ENCODE measurements around the gene CABP7. TPM values are rescaled to one million over a fixed set of nuclear protein-coding genes. Genes with fewer than 3 reads are reported as not detected.
A peak's percentile ranks its signal among the peaks of the same experiment; 100 is the strongest.

The CABP7 gene
- polyA plus RNA-seq, 1 donor (not counting 4 experiments of a cell fraction or from before 2014, with no cell fraction given): not detected

DNA sequence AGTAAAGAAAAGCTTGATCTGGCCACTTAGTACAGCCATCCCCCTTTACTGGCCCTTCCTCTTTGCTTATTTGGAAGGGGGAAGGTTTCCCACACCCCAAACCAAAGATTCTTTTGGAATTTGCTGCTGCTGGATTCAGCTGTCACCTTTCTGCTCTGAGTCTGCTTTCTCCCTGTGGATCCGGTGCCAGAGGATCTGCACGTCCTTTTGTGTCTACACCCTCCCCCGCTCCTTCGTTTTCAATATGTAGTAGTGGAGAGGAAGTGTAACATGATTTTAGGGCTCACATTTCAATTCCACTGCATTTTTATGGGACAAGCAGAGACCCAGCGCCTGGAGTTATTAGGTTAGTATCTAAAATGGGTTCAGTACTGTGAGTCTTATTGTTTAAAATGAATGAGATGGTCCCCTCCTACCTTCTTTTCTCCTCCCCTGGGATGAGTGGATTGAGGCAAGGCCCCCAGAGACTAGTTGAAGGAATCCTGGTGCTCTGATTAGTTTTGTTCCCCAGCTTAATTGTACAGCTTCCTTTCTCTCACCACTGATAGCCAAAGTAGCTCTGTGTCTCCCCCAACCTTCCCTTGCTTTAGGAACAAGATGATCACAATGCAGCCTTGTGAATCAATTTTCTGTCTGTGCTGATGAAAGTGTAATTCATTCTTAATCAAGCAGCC is 30.5 kb upstream of the CABP7 start:
- no peak overlapping the region for H3K4me3 ChIP-seq (ENCODE audit: control insufficient read depth in 2 of 3, extremely low read depth in 1 of 3, insufficient read depth in 2 of 3, low read depth in 1 of 3, low read length in 3 of 3)
- no peak overlapping the region for H2AFZ ChIP-seq (ENCODE audit: control insufficient read depth, low read length)
- no peaks in the 10 kb centered on the region for H3K9me3 ChIP-seq (ENCODE audit: control insufficient read depth, low read depth, low read length)
- peaks cover under 1% of the 10 kb centered on the region for H3K9me1 ChIP-seq (ENCODE audit: control insufficient read depth, extremely low read depth, insufficient read depth, low read length)
- dilution Hi-C loops (cut with MboI; ENCODE audit: extremely low pct_ligation_motif_present, low sequenced_read_pairs): no loop called here
- peaks cover 11% of the 10 kb centered on the region for H3K4me1 ChIP-seq (ENCODE audit: control insufficient read depth, extremely low read depth, insufficient read depth, low read length)
- no peak overlapping the region for H3K4me2 ChIP-seq (ENCODE audit: control insufficient read depth, extremely low read depth, insufficient read depth, low read depth, low read length)
- TF ChIP-seq, protein P1, sequence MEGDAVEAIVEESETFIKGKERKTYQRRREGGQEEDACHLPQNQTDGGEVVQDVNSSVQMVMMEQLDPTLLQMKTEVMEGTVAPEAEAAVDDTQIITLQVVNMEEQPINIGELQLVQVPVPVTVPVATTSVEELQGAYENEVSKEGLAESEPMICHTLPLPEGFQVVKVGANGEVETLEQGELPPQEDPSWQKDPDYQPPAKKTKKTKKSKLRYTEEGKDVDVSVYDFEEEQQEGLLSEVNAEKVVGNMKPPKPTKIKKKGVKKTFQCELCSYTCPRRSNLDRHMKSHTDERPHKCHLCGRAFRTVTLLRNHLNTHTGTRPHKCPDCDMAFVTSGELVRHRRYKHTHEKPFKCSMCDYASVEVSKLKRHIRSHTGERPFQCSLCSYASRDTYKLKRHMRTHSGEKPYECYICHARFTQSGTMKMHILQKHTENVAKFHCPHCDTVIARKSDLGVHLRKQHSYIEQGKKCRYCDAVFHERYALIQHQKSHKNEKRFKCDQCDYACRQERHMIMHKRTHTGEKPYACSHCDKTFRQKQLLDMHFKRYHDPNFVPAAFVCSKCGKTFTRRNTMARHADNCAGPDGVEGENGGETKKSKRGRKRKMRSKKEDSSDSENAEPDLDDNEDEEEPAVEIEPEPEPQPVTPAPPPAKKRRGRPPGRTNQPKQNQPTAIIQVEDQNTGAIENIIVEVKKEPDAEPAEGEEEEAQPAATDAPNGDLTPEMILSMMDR (optimal IDR thresholded peaks at IDR 0.05 in 1 of 3, IDR thresholded peaks at IDR 0.05 in 1 of 3, conservative IDR thresholded peaks at IDR 0.05 in 1 of 3; ENCODE audit: extremely low read depth in 1 of 3, insufficient read depth in 2 of 3, low read length in 3 of 3): no peak
- no peak for TF ChIP-seq EZH2 (IDR thresholded peaks at IDR 0.05; ENCODE audit: low read length)
- no peaks in the 10 kb centered on the region for H3K27me3 ChIP-seq (ENCODE audit: control insufficient read depth, extremely low read depth, insufficient read depth, low read length)
- peaks cover 14% of the 10 kb centered on the region for H4K20me1 ChIP-seq (ENCODE audit: control insufficient read depth, extremely low read depth, insufficient read depth, low read length)
- peaks cover 14 to 22% of the 10 kb centered on the region in 2 experiments for H3K36me3 ChIP-seq (ENCODE audit: control insufficient read depth in 2 of 2, extremely low read depth in 1 of 2, insufficient read depth in 2 of 2, low read length in 2 of 2)
- no peak overlapping the region for H3K9ac ChIP-seq (ENCODE audit: control insufficient read depth, extremely low read depth, insufficient read depth, low read length)
- no peak overlapping the region for H3K27ac ChIP-seq (ENCODE audit: control insufficient read depth, insufficient read depth, low read length)
- FAIRE-seq (no peak), DNase-seq (ENCODE audit: low read depth, low spot score) (no peak)
- no peaks in the 10 kb centered on the region for H3K79me2 ChIP-seq (ENCODE audit: control insufficient read depth, insufficient read depth, low read length)

GRCh38 chr22:29689880-29690213 is 30.0 kb upstream of the CABP7 start:
- Histone ChIP-seq H3K27ac (ENCODE audit: control insufficient read depth, insufficient read depth, low read length) (no peak overlapping the region), H3K9me3 (ENCODE audit: control insufficient read depth, low read depth, low read length) (no peaks in the 10 kb centered on the region), H3K79me2 (ENCODE audit: control insufficient read depth, insufficient read depth, low read length) (no peaks in the 10 kb centered on the region), H3K4me3 (ENCODE audit: control insufficient read depth in 2 of 3, extremely low read depth in 1 of 3, insufficient read depth in 2 of 3, low read depth in 1 of 3, low read length in 3 of 3) (no peak overlapping the region), H3K9ac (ENCODE audit: control insufficient read depth, extremely low read depth, insufficient read depth, low read length) (no peak overlapping the region), H3K4me2 (ENCODE audit: control insufficient read depth, extremely low read depth, insufficient read depth, low read depth, low read length) (no peak overlapping the region), H2AFZ (ENCODE audit: control insufficient read depth, low read length) (no peak overlapping the region), H3K4me1 (ENCODE audit: control insufficient read depth, extremely low read depth, insufficient read depth, low read length) (peaks cover 16% of the 10 kb centered on the region), H3K27me3 (ENCODE audit: control insufficient read depth, extremely low read depth, insufficient read depth, low read length) (no peaks in the 10 kb centered on the region), H3K36me3 (ENCODE audit: control insufficient read depth in 2 of 2, extremely low read depth in 1 of 2, insufficient read depth in 2 of 2, low read length in 2 of 2) (peaks cover 10 to 27% of the 10 kb centered on the region in 2 experiments), H4K20me1 (ENCODE audit: control insufficient read depth, extremely low read depth, insufficient read depth, low read length) (peaks cover 19% of the 10 kb centered on the region), H3K9me1 (ENCODE audit: control insufficient read depth, extremely low read depth, insufficient read depth, low read length) (peaks cover 6% of the 10 kb centered on the region)
- DNase-seq (ENCODE audit: low read depth, low spot score): no peak
- dilution Hi-C loops (cut with MboI; ENCODE audit: extremely low pct_ligation_motif_present, low sequenced_read_pairs): no loop called here
- FAIRE-seq: no peak
- TF ChIP-seq EZH2 (IDR thresholded peaks at IDR 0.05; ENCODE audit: low read length): no peak
- TF ChIP-seq, protein P1 (optimal IDR thresholded peaks at IDR 0.05 in 1 of 3, IDR thresholded peaks at IDR 0.05 in 1 of 3, conservative IDR thresholded peaks at IDR 0.05 in 1 of 3; ENCODE audit: extremely low read depth in 1 of 3, insufficient read depth in 2 of 3, low read length in 3 of 3): peak; percentile 82 to 90 (median 89)
